ENCODE results near the gene AURKB. TPM values are rescaled to one million over a fixed set of nuclear protein-coding genes. Genes with fewer than 3 reads are reported as not detected.

AURKB gene
- total and polyA plus RNA-seq, 2 of the 13 experiments (the other 11 are each of a cell fraction or from before 2014, with no cell fraction given), result 29.5 to 75.3 TPM

DNA sequence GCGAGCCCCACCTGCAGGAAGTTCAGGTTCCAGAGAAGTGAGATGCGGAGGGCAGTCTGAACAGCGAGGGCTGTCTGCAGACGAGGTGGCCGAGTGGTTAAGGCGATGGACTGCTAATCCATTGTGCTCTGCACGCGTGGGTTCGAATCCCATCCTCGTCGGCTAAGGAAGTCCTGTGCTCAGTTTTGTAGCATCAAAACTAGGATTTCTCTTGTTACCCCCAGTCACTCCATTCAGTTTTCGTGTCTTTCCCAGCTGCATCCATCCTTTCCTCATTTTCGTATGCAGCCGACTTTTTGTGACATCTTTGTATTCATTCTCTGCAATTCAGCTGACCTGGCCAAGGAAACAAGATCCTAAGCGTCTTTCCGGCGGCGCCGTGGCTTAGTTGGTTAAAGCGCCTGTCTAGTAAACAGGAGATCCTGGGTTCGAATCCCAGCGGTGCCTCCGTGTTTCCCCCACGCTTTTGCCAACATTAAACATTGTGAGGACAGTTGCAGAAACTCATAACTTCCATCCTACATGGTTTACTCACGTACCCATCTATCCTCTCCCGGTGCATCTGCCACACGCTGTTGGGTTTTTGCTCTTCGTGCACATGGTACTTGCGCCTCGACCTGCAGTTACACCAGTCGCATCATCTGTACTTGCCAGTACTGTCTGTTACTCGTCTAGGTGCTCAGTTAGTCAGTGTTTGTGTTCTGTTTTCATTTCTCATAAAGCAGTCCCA, 23.4 kb downstream of the AURKB start (continued):
- TF ChIP-seq ATRX (CRISPR knock-in tag; IDR thresholded peaks at IDR 0.05; ENCODE audit: borderline replicate concordance), result no peak
- TF ChIP-seq, protein P1, sequence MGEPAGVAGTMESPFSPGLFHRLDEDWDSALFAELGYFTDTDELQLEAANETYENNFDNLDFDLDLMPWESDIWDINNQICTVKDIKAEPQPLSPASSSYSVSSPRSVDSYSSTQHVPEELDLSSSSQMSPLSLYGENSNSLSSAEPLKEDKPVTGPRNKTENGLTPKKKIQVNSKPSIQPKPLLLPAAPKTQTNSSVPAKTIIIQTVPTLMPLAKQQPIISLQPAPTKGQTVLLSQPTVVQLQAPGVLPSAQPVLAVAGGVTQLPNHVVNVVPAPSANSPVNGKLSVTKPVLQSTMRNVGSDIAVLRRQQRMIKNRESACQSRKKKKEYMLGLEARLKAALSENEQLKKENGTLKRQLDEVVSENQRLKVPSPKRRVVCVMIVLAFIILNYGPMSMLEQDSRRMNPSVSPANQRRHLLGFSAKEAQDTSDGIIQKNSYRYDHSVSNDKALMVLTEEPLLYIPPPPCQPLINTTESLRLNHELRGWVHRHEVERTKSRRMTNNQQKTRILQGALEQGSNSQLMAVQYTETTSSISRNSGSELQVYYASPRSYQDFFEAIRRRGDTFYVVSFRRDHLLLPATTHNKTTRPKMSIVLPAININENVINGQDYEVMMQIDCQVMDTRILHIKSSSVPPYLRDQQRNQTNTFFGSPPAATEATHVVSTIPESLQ (CRISPR knock-in tag; conservative IDR thresholded peaks at IDR 0.05), result no peak; the same call in 1 of the 2 replicates
- TF ChIP-seq, protein P2, sequence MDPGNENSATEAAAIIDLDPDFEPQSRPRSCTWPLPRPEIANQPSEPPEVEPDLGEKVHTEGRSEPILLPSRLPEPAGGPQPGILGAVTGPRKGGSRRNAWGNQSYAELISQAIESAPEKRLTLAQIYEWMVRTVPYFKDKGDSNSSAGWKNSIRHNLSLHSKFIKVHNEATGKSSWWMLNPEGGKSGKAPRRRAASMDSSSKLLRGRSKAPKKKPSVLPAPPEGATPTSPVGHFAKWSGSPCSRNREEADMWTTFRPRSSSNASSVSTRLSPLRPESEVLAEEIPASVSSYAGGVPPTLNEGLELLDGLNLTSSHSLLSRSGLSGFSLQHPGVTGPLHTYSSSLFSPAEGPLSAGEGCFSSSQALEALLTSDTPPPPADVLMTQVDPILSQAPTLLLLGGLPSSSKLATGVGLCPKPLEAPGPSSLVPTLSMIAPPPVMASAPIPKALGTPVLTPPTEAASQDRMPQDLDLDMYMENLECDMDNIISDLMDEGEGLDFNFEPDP (CRISPR knock-in tag; conservative IDR thresholded peaks at IDR 0.05), result 0 out of 2 replicates have a peak, but pooled peaks have one; percentile 19
- TF ChIP-seq, protein P3, sequence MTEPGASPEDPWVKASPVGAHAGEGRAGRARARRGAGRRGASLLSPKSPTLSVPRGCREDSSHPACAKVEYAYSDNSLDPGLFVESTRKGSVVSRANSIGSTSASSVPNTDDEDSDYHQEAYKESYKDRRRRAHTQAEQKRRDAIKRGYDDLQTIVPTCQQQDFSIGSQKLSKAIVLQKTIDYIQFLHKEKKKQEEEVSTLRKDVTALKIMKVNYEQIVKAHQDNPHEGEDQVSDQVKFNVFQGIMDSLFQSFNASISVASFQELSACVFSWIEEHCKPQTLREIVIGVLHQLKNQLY (CRISPR knock-in tag; IDR thresholded peaks at IDR 0.05), result peak; percentile 32; the same call in 1 of the 2 replicates
- no peak for TF ChIP-seq PAXIP1 (CRISPR knock-in tag; conservative IDR thresholded peaks at IDR 0.05)
- TF ChIP-seq, protein P4, sequence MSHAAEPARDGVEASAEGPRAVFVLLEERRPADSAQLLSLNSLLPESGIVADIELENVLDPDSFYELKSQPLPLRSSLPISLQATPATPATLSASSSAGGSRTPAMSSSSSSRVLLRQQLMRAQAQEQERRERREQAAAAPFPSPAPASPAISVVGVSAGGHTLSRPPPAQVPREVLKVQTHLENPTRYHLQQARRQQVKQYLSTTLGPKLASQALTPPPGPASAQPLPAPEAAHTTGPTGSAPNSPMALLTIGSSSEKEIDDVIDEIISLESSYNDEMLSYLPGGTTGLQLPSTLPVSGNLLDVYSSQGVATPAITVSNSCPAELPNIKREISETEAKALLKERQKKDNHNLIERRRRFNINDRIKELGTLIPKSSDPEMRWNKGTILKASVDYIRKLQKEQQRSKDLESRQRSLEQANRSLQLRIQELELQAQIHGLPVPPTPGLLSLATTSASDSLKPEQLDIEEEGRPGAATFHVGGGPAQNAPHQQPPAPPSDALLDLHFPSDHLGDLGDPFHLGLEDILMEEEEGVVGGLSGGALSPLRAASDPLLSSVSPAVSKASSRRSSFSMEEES (CRISPR knock-in tag; IDR thresholded peaks at IDR 0.05), result no peak
- no peak for TF ChIP-seq PTBP1 (IDR thresholded peaks at IDR 0.05; ENCODE audit: low read depth, low read length, poor library complexity, severe bottlenecking)
- TF ChIP-seq ZNF776 (CRISPR knock-in tag; IDR thresholded peaks at IDR 0.05), result peak; percentile 79
- TF ChIP-seq GATAD1 (CRISPR knock-in tag; IDR thresholded peaks at IDR 0.05), result no peak
- TF ChIP-seq ZNF562 (CRISPR knock-in tag; IDR thresholded peaks at IDR 0.05; ENCODE audit: borderline replicate concordance), result no peak
- TF ChIP-seq, protein P5, sequence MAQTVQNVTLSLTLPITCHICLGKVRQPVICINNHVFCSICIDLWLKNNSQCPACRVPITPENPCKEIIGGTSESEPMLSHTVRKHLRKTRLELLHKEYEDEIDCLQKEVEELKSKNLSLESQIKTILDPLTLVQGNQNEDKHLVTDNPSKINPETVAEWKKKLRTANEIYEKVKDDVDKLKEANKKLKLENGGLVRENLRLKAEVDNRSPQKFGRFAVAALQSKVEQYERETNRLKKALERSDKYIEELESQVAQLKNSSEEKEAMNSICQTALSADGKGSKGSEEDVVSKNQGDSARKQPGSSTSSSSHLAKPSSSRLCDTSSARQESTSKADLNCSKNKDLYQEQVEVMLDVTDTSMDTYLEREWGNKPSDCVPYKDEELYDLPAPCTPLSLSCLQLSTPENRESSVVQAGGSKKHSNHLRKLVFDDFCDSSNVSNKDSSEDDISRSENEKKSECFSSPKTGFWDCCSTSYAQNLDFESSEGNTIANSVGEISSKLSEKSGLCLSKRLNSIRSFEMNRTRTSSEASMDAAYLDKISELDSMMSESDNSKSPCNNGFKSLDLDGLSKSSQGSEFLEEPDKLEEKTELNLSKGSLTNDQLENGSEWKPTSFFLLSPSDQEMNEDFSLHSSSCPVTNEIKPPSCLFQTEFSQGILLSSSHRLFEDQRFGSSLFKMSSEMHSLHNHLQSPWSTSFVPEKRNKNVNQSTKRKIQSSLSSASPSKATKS (CRISPR knock-in tag; IDR thresholded peaks at IDR 0.05), result peak; percentile 69; the same call in 1 of the 2 replicates
- TF ChIP-seq NR2F6 (IDR thresholded peaks at IDR 0.05), result no peak; the same call in 1 of the 2 replicates
- 0 out of 2 replicates have a peak, but pooled peaks have one; percentile 8 for TF ChIP-seq NR2F6 (CRISPR knock-in tag; IDR thresholded peaks at IDR 0.05)
- TF ChIP-seq SPEN (CRISPR knock-in tag; IDR thresholded peaks at IDR 0.05; ENCODE audit: low read depth), result 0 out of 2 replicates have a peak, but pooled peaks have one; percentile 48
- TF ChIP-seq KLF15 (CRISPR knock-in tag; IDR thresholded peaks at IDR 0.05; ENCODE audit: borderline replicate concordance), result peak; percentile 54; the same call in 1 of the 2 replicates
- TF ChIP-seq ZNF207 (IDR thresholded peaks at IDR 0.05; ENCODE audit: borderline replicate concordance), result no peak

Measured in HepG2 (cell line).